Endothelial cell of umbilical vein (primary cell): ENCODE results near the gene AGBL3.

ENCODE experiments used
- CTCF ChIP-seq, 2 donors: IDR thresholded peaks; 1 replicate in 1 of 2; 2 replicates in 1 of 2; pipeline ENCODE4 v1.5.1; 2011; ENCODE audit warnings: low read length in 2 of 2, mild to moderate bottlenecking in 2 of 2, moderate library complexity in 2 of 2, control low read depth in 1 of 2, inconsistent platforms in 1 of 2, low read depth in 1 of 2; ENCODE audit not compliant: insufficient read depth in 1 of 2; ENCODE audit errors: extremely low read depth in 1 of 2
- EZH2 ChIP-seq: IDR thresholded peaks from 2 replicates; pipeline ENCODE4 v1.6.1; 2012; ENCODE audit warnings: borderline replicate concordance, low read depth, mild to moderate bottlenecking, moderate library complexity, low read length, inconsistent platforms; ENCODE audit not compliant: severe bottlenecking
- FOS ChIP-seq: IDR thresholded peaks from 2 replicates; pipeline ENCODE4 v1.6.1; 2011; ENCODE audit warnings: mild to moderate bottlenecking, low read length, moderate library complexity, borderline replicate concordance; ENCODE audit not compliant: insufficient read depth
- GATA2 ChIP-seq: IDR thresholded peaks from 2 replicates; pipeline ENCODE4 v1.7.0; 2011; ENCODE audit warnings: low read depth, mild to moderate bottlenecking, moderate library complexity, mixed read lengths, low read length; ENCODE audit not compliant: insufficient read length, insufficient read depth
- JUN ChIP-seq: IDR thresholded peaks from 2 replicates; pipeline ENCODE4 v1.6.1; 2011; ENCODE audit warnings: borderline replicate concordance, low read depth; ENCODE audit not compliant: insufficient read length, insufficient read depth
- MAX ChIP-seq: IDR thresholded peaks from 2 replicates; pipeline ENCODE4 v1.6.1; 2011; ENCODE audit not compliant: insufficient read depth, insufficient read length
- POLR2A ChIP-seq: IDR thresholded peaks from 2 replicates; pipeline ENCODE4 v1.6.1; 2012; ENCODE audit warnings: low read depth, mild to moderate bottlenecking, control low read depth, low read length
- POLR2AphosphoS5 ChIP-seq: IDR thresholded peaks from 2 replicates; pipeline ENCODE4 v1.6.1; 2012; ENCODE audit warnings: low read depth, mild to moderate bottlenecking, control low read depth, low read length, moderate library complexity; ENCODE audit not compliant: insufficient read depth

GRCh38 chr7:134948246-134948645 is 38.1 kb upstream of the AGBL3 start:
- TF ChIP-seq CTCF (IDR thresholded peaks at IDR 0.05; ENCODE audit: extremely low read depth in 1 of 2, insufficient read depth in 1 of 2, low read depth in 1 of 2, low read length in 2 of 2): no peak
- TF ChIP-seq EZH2: no peak
- TF ChIP-seq POLR2A: no peak
- no peak for TF ChIP-seq MAX
- no peak for TF ChIP-seq POLR2AphosphoS5
- TF ChIP-seq GATA2: no peak
- TF ChIP-seq FOS: no peak
- TF ChIP-seq JUN: no peak
